Nephron progenitor cell (in vitro differentiated cells): ENCODE data around the gene IL20RA.
"Not testable (repeated sequence)": the region's sequence is repeated elsewhere in the genome, so short reads cannot be mapped to it uniquely, and the experiment has no call there.

ENCODE experiments used
- DNase-seq: peaks from one replicate; pipeline ENCODE4 v3.0.0; 2021
- H3K27ac Mint-ChIP-seq: 2 replicates; pipeline ENCODE4 v1.8.0; 2021; ENCODE audit warnings: mild to moderate bottlenecking, moderate library complexity, mixed read lengths
- H3K27me3 Mint-ChIP-seq: 2 replicates; pipeline ENCODE4 v1.8.0; 2021; ENCODE audit warnings: mild to moderate bottlenecking, low read depth, mixed read lengths; ENCODE audit not compliant: poor library complexity
- H3K36me3 Mint-ChIP-seq: 2 replicates; pipeline ENCODE4 v1.8.0; 2021; ENCODE audit warnings: low read depth, mixed read lengths
- H3K4me1 Mint-ChIP-seq: 2 replicates; pipeline ENCODE4 v1.8.0; 2021; ENCODE audit warnings: mixed read lengths
- H3K4me3 Mint-ChIP-seq: 2 replicates; pipeline ENCODE4 v1.8.0; 2021; ENCODE audit warnings: mild to moderate bottlenecking, moderate library complexity, mixed read lengths
- H3K9me3 Mint-ChIP-seq: 2 replicates; pipeline ENCODE4 v1.8.0; 2021; ENCODE audit warnings: mild to moderate bottlenecking, moderate library complexity, mixed read lengths
- CTCF ChIP-seq: fragments of 200-600 bp; sonication (generic); IDR thresholded peaks from 2 replicates; pipeline ENCODE4 v1.5.0; 2021; ENCODE audit warnings: antibody characterized with exemption

The IL20RA gene

GRCh38 chr6:137076277-137077068 lies 31.7 kb upstream of the IL20RA start:
- DNase-seq = peak; percentile 55
- TF ChIP-seq CTCF = peak; percentile 76
- no peak overlapping the region for H3K4me3 Mint-ChIP-seq
- H3K36me3 Mint-ChIP-seq = no peaks in the 10 kb centered on the region
- H3K9me3 Mint-ChIP-seq = peaks cover 38% of the 10 kb centered on the region
- H3K27me3 Mint-ChIP-seq = peaks cover 5% of the 10 kb centered on the region
- no peak overlapping the region for H3K27ac Mint-ChIP-seq
- H3K4me1 Mint-ChIP-seq = no peaks in the 10 kb centered on the region

- H3K27ac Mint-ChIP-seq, DNase-seq, H3K4me3 Mint-ChIP-seq, H3K36me3 Mint-ChIP-seq, H3K27me3 Mint-ChIP-seq, H3K4me1 Mint-ChIP-seq: not testable (repeated sequence)
- peaks cover 45% of the 10 kb centered on the region for H3K9me3 Mint-ChIP-seq
Measured at GRCh38 chr6:137075790-137076189, 31.0 kb upstream of the IL20RA start.

- Mint-ChIP-seq H3K4me1 (peaks cover 2% of the 10 kb centered on the region), H3K9me3 (peaks cover 47% of the 10 kb centered on the region), H3K36me3 (no peaks in the 10 kb centered on the region), H3K27me3 (peaks cover 12% of the 10 kb centered on the region), H3K4me3 (no peak overlapping the region), H3K27ac (no peak overlapping the region)
- no peak for DNase-seq
- no peak for TF ChIP-seq CTCF
Measured at GRCh38 chr6:137070303-137070702, 25.5 kb upstream of the IL20RA start.

- Mint-ChIP-seq H3K9me3 (peaks cover 19% of the 10 kb centered on the region), H3K27ac (no peak overlapping the region), H3K27me3 (peaks cover 11% of the 10 kb centered on the region), H3K4me3 (no peak overlapping the region), H3K4me1 (peaks cover 8% of the 10 kb centered on the region), H3K36me3 (no peaks in the 10 kb centered on the region)
- no peak for DNase-seq
- TF ChIP-seq CTCF = no peak
Measured at GRCh38 chr6:137067399-137067798, 22.6 kb upstream of the IL20RA start.

- no peak overlapping the region for H3K4me3 Mint-ChIP-seq
- no peaks in the 10 kb centered on the region for H3K4me1 Mint-ChIP-seq
- H3K36me3 Mint-ChIP-seq = no peaks in the 10 kb centered on the region
- no peak for DNase-seq
- no peak overlapping the region for H3K27ac Mint-ChIP-seq
- no peaks in the 10 kb centered on the region for H3K27me3 Mint-ChIP-seq
- peaks cover 6% of the 10 kb centered on the region for H3K9me3 Mint-ChIP-seq
- TF ChIP-seq CTCF = no peak
Measured at GRCh38 chr6:137058037-137058436, 13.3 kb upstream of the IL20RA start.

- no peak for TF ChIP-seq CTCF
- no peak overlapping the region for H3K4me3 Mint-ChIP-seq
- peaks cover 6% of the 10 kb centered on the region for H3K9me3 Mint-ChIP-seq
- H3K27me3 Mint-ChIP-seq = no peaks in the 10 kb centered on the region
- no peak overlapping the region for H3K27ac Mint-ChIP-seq
- no peak for DNase-seq
- H3K4me1 Mint-ChIP-seq = no peaks in the 10 kb centered on the region
- no peaks in the 10 kb centered on the region for H3K36me3 Mint-ChIP-seq
Measured at GRCh38 chr6:137056121-137056880, 11.5 kb upstream of the IL20RA start.
